OCI-LY7 (cell line): Measurements from ENCODE around the gene LVRN. TPM values are rescaled to one million over a fixed set of nuclear protein-coding genes. Genes with fewer than 3 reads are reported as not detected.

ENCODE experiments used
- BruUV-seq: library from RNA; stranded (reverse); fragments of 400-500 nt; replicated peaks from 2 replicates; lab custom pipeline; 2021; lab: Mats Ljungman, UMichigan
- CTCF ChIA-PET: fragments of 300-600 bp; sonication (Branson Sonifier 250); formaldehyde crosslinking; loops from one replicate; lab custom pipeline; 2022; ENCODE audit warnings: antibody characterized with exemption; ENCODE audit not compliant: unreplicated experiment; lab: Charles Lee
- POLR2A ChIA-PET: fragments of 300-600 bp; sonication (Branson Sonifier 250); formaldehyde crosslinking; loops from one replicate; lab custom pipeline; 2022; ENCODE audit warnings: antibody characterized with exemption; lab: Charles Lee
- DNase-seq: peaks from one replicate; pipeline ENCODE4 v3.0.0-alpha.2; 2015; ENCODE audit warnings: low spot score
- H2AFZ ChIP-seq: fragments of 200-600 bp; sonication (generic), shearing (Covaris generic); 2 replicates; pipeline ENCODE4 v1.6.1; 2014; ENCODE audit warnings: mild to moderate bottlenecking, antibody characterized with exemption, low read length, moderate library complexity
- H3K27ac ChIP-seq: fragments of 200-600 bp; sonication (generic); 2 replicates; pipeline ENCODE4 v1.5.1; 2014; ENCODE audit warnings: mixed run types, low read depth, mild to moderate bottlenecking, moderate library complexity, low read length, inconsistent platforms; ENCODE audit not compliant: poor library complexity, severe bottlenecking
- H3K36me3 ChIP-seq: fragments of 200-600 bp; sonication (generic); 2 replicates; pipeline ENCODE4 v1.6.1; 2014; ENCODE audit warnings: mild to moderate bottlenecking, antibody characterized with exemption, low read length, moderate library complexity, mixed read lengths; ENCODE audit not compliant: insufficient read depth
- H3K4me1 ChIP-seq: fragments of 200-600 bp; sonication (generic); 2 replicates; pipeline ENCODE4 v1.5.1; 2014; ENCODE audit warnings: mild to moderate bottlenecking, low read length; ENCODE audit not compliant: insufficient read depth, poor library complexity, severe bottlenecking
- H3K4me2 ChIP-seq: fragments of 200-600 bp; sonication (generic); 2 replicates; pipeline ENCODE4 v1.6.1; 2014; ENCODE audit warnings: mild to moderate bottlenecking, low read length
- H3K4me3 ChIP-seq: fragments of 200-600 bp; sonication (generic); 2 replicates; pipeline ENCODE4 v1.5.1; 2014; ENCODE audit warnings: mild to moderate bottlenecking, low read depth, low read length; ENCODE audit not compliant: poor library complexity, severe bottlenecking
- H3K79me2 ChIP-seq: fragments of 200-600 bp; sonication (generic); 2 replicates; pipeline ENCODE4 v1.6.1; 2016; ENCODE audit warnings: low read depth, mild to moderate bottlenecking, low read length, moderate library complexity, mixed read lengths; ENCODE audit not compliant: insufficient read depth
- H3K9me2 ChIP-seq: fragments of 200-600 bp; sonication (generic); 2 replicates; pipeline ENCODE4 v1.6.1; 2016; ENCODE audit warnings: mild to moderate bottlenecking, low read length, mixed read lengths; ENCODE audit not compliant: insufficient read depth
- H3K9me3 ChIP-seq: fragments of 200-600 bp; sonication (generic); 2 replicates; pipeline ENCODE4 v1.6.1; 2014; ENCODE audit warnings: mild to moderate bottlenecking, mixed run types, low read length, mixed read lengths
- H4K20me1 ChIP-seq: fragments of 200-600 bp; sonication (generic); 2 replicates; pipeline ENCODE4 v1.6.1; 2014; ENCODE audit warnings: mild to moderate bottlenecking, antibody characterized with exemption, low read length, moderate library complexity, mixed read lengths; ENCODE audit not compliant: insufficient read depth
- CTCF ChIP-seq: fragments of 200-600 bp; sonication (generic); conservative IDR thresholded peaks from 2 replicates; pipeline ENCODE4 v1.5.1; 2014; ENCODE audit warnings: mild to moderate bottlenecking, antibody characterized with exemption, low read length, moderate library complexity, mixed read lengths
- EZH2phosphoT487 ChIP-seq: fragments of 200-600 bp; sonication (generic); IDR thresholded peaks from 2 replicates; pipeline ENCODE4 v1.6.1; 2018; ENCODE audit warnings: low read depth, borderline replicate concordance, mild to moderate bottlenecking, mixed run types, antibody characterized with exemption, low read length, moderate library complexity, mixed read lengths
- intact Hi-C: fragments of 100-400 bp; cut with micrococcal nuclease; formaldehyde crosslinking; loops from one replicate; pipeline ENCODE4 v1.10.0; 2022; ENCODE audit not compliant: unreplicated experiment
- total RNA-seq, 2 experiments: library from RNA; depleted of rRNA in 1 of 2; stranded (reverse); fragments of >200 nt in 1 of 2; shearing (Covaris generic) in 1 of 2; gene quantifications; 2 replicates each; pipeline ENCODE4 v1.2.3, GENCODE V29; 2014 to 2022

LVRN gene
- total RNA-seq, 2 experiments from 2014 or later = not detected

GRCh38 chr5:115947260-115947659 is 15.0 kb upstream of the LVRN start:
- H3K4me2 ChIP-seq = no peak overlapping the region
- intact Hi-C loops = loop anchor here (2.0 kb wide), 1 partner anchor 68 kb away; no protein-coding TSS in a partner anchor
- no peaks in the 10 kb centered on the region for H3K9me2 ChIP-seq
- DNase-seq = no peak
- no peak overlapping the region for H3K4me3 ChIP-seq
- H2AFZ ChIP-seq = no peak overlapping the region
- H3K4me1 ChIP-seq = no peaks in the 10 kb centered on the region
- no peak for TF ChIP-seq CTCF
- TF ChIP-seq EZH2phosphoT487 = no peak
- POLR2A ChIA-PET = interaction anchor here (1.3 kb wide), 1 partner anchor 44 kb away, joined by 4 read pairs; no protein-coding TSS in a partner anchor
- H3K27ac ChIP-seq = no peak overlapping the region
- H3K79me2 ChIP-seq = no peaks in the 10 kb centered on the region
- no peaks in the 10 kb centered on the region for H3K9me3 ChIP-seq
- CTCF ChIA-PET = no interaction called here
- no peaks in the 10 kb centered on the region for H4K20me1 ChIP-seq
- no TSS peak for BruUV-seq
- no peaks in the 10 kb centered on the region for H3K36me3 ChIP-seq

GRCh38 chr5:115948091-115948534 is 14.2 kb upstream of the LVRN start:
- no peaks in the 10 kb centered on the region for H3K9me3 ChIP-seq
- H3K36me3 ChIP-seq = no peaks in the 10 kb centered on the region
- H3K4me3 ChIP-seq = no peak overlapping the region
- POLR2A ChIA-PET = interaction anchor here (1.3 kb wide), 1 partner anchor 43 kb away, joined by 4 read pairs; no protein-coding TSS in a partner anchor
- no peak for DNase-seq
- no peak overlapping the region for H3K4me2 ChIP-seq
- BruUV-seq = no TSS peak
- CTCF ChIA-PET = no interaction called here
- H3K27ac ChIP-seq = no peak overlapping the region
- H4K20me1 ChIP-seq = no peaks in the 10 kb centered on the region
- H3K4me1 ChIP-seq = no peaks in the 10 kb centered on the region
- H2AFZ ChIP-seq = no peak overlapping the region
- H3K79me2 ChIP-seq = no peaks in the 10 kb centered on the region
- no peak for TF ChIP-seq EZH2phosphoT487
- TF ChIP-seq CTCF = no peak
- H3K9me2 ChIP-seq = no peaks in the 10 kb centered on the region
- intact Hi-C loops = no loop called here

- Histone ChIP-seq H3K79me2 (no peaks in the 10 kb centered on the region), H3K36me3 (no peaks in the 10 kb centered on the region), H3K4me2 (no peak overlapping the region), H3K9me2 (no peaks in the 10 kb centered on the region), H3K9me3 (no peaks in the 10 kb centered on the region), H3K4me1 (no peaks in the 10 kb centered on the region), H3K27ac (no peak overlapping the region), H4K20me1 (no peaks in the 10 kb centered on the region), H3K4me3 (no peak overlapping the region), H2AFZ (no peak overlapping the region)
- no TSS peak for BruUV-seq
- ChIA-PET CTCF (no interaction called here), POLR2A (interaction anchor here (0.6 to 0.7 kb wide), 2 partner anchors 9 to 281 kb away, joined by 3 to 4 read pairs; no protein-coding TSS in a partner anchor)
- intact Hi-C loops = no loop called here
- no peak for DNase-seq
- TF ChIP-seq CTCF = no peak
Measured at GRCh38 chr5:115949096-115949495, 13.2 kb upstream of the LVRN start.
